ENCODE data around the gene RHOH. TPM values are rescaled to one million over a fixed set of nuclear protein-coding genes. Genes with fewer than 3 reads are reported as not detected.

RHOH gene
- total and polyA plus RNA-seq, 5 donors from 2014 or later, result 360 to 645 (median 432) TPM

GRCh38 chr4:40209401-40209800 lies 12.6 kb downstream of the RHOH start:
- H3K27me3 Mint-ChIP-seq, result peaks cover 4% of the 10 kb centered on the region
- Histone ChIP-seq H3K27ac (ENCODE audit: insufficient read depth, low read length, poor library complexity, severe bottlenecking) (peak overlapping the region; percentile 100), H3K9me3 (ENCODE audit: control insufficient read depth in 2 of 2, low read length in 2 of 2) (no peaks in the 10 kb centered on the region), H3K4me1 (ENCODE audit: control insufficient read depth, insufficient read depth, low read length, poor library complexity, severe bottlenecking) (peaks cover 92% of the 10 kb centered on the region), H3K4me3 (ENCODE audit: low read depth, low read length) (peak overlapping the region; percentile 97), H3K36me3 (ENCODE audit: control insufficient read depth, insufficient read depth, low read length) (peaks cover 36% of the 10 kb centered on the region), H3K27me3 (ENCODE audit: control insufficient read depth, insufficient read depth, low read length) (no peaks in the 10 kb centered on the region)
- peak overlapping the region; percentile 82 to 89 (median 84) for H3K4me3 Mint-ChIP-seq
- H3K27ac Mint-ChIP-seq, result peak overlapping the region; percentile 96 to 99 (median 97)
- H3K36me3 Mint-ChIP-seq, result peaks cover 66% of the 10 kb centered on the region
- ATAC-seq (ENCODE audit: low read depth in 2 of 2), result no peak
- H3K9me3 Mint-ChIP-seq, result no peaks in the 10 kb centered on the region
- H3K4me1 Mint-ChIP-seq, result peaks cover 51 to 89% (median 69%) of the 10 kb centered on the region in 4 donors
- DNase-seq, result no peak

- H3K4me1 ChIP-seq (ENCODE audit: control insufficient read depth, insufficient read depth, low read length, poor library complexity, severe bottlenecking), result peaks cover 92% of the 10 kb centered on the region
- no peaks in the 10 kb centered on the region for H3K9me3 ChIP-seq (ENCODE audit: control insufficient read depth in 2 of 2, low read length in 2 of 2)
- no peak for DNase-seq
- H3K4me3 ChIP-seq (ENCODE audit: low read depth, low read length), result peak overlapping the region; percentile 97
- peaks cover 43% of the 10 kb centered on the region for H3K36me3 ChIP-seq (ENCODE audit: control insufficient read depth, insufficient read depth, low read length)
- Mint-ChIP-seq H3K4me3 (peak overlapping the region; percentile 82 to 90 (median 88)), H3K4me1 (peaks cover 51 to 89% (median 67%) of the 10 kb centered on the region in 4 donors), H3K36me3 (peaks cover 67% of the 10 kb centered on the region), H3K27me3 (peaks cover 4% of the 10 kb centered on the region), H3K9me3 (no peaks in the 10 kb centered on the region), H3K27ac (peak overlapping the region; percentile 86 to 99 (median 97))
- H3K27me3 ChIP-seq (ENCODE audit: control insufficient read depth, insufficient read depth, low read length), result no peaks in the 10 kb centered on the region
- ATAC-seq (ENCODE audit: low read depth in 2 of 2), result no peak
- peak overlapping the region; percentile 100 for H3K27ac ChIP-seq (ENCODE audit: insufficient read depth, low read length, poor library complexity, severe bottlenecking)
These were observed 13.9 kb downstream of the RHOH start for GRCh38 chr4:40210776-40211175.

- H3K4me3 Mint-ChIP-seq, result peak overlapping the region; percentile 82 to 90 (median 86)
- H3K4me1 Mint-ChIP-seq, result peaks cover 45 to 89% (median 67%) of the 10 kb centered on the region in 4 donors
- H3K4me1 ChIP-seq (ENCODE audit: control insufficient read depth, insufficient read depth, low read length, poor library complexity, severe bottlenecking), result peaks cover 92% of the 10 kb centered on the region
- no peaks in the 10 kb centered on the region for H3K27me3 ChIP-seq (ENCODE audit: control insufficient read depth, insufficient read depth, low read length)
- no peaks in the 10 kb centered on the region for H3K9me3 ChIP-seq (ENCODE audit: control insufficient read depth in 2 of 2, low read length in 2 of 2)
- peaks cover 4% of the 10 kb centered on the region for H3K27me3 Mint-ChIP-seq
- no peak for DNase-seq
- peaks cover 62% of the 10 kb centered on the region for H3K36me3 Mint-ChIP-seq
- H3K27ac Mint-ChIP-seq, result peak overlapping the region; percentile 96 to 100 (median 99)
- H3K9me3 Mint-ChIP-seq, result no peaks in the 10 kb centered on the region
- no peak for ATAC-seq (ENCODE audit: low read depth in 2 of 2)
- H3K4me3 ChIP-seq (ENCODE audit: low read depth, low read length), result peak overlapping the region; percentile 97
- peak overlapping the region; percentile 100 for H3K27ac ChIP-seq (ENCODE audit: insufficient read depth, low read length, poor library complexity, severe bottlenecking)
- H3K36me3 ChIP-seq (ENCODE audit: control insufficient read depth, insufficient read depth, low read length), result peaks cover 48% of the 10 kb centered on the region
These were observed 14.7 kb downstream of the RHOH start for GRCh38 chr4:40211224-40212185.

GRCh38 chr4:40212674-40213527 lies 16.1 kb downstream of the RHOH start:
- Histone ChIP-seq H3K4me3 (ENCODE audit: low read depth, low read length) (peak overlapping the region; percentile 97), H3K27ac (ENCODE audit: insufficient read depth, low read length, poor library complexity, severe bottlenecking) (peak overlapping the region; percentile 100), H3K4me1 (ENCODE audit: control insufficient read depth, insufficient read depth, low read length, poor library complexity, severe bottlenecking) (peaks cover 97% of the 10 kb centered on the region), H3K36me3 (ENCODE audit: control insufficient read depth, insufficient read depth, low read length) (peaks cover 54% of the 10 kb centered on the region), H3K27me3 (ENCODE audit: control insufficient read depth, insufficient read depth, low read length) (no peaks in the 10 kb centered on the region), H3K9me3 (ENCODE audit: control insufficient read depth in 2 of 2, low read length in 2 of 2) (no peaks in the 10 kb centered on the region)
- peaks cover 4% of the 10 kb centered on the region for H3K27me3 Mint-ChIP-seq
- ATAC-seq (ENCODE audit: low read depth in 2 of 2) (no peak), DNase-seq (peak in 1 of 3 donors; percentile 53)
- H3K27ac Mint-ChIP-seq, result peak overlapping the region; percentile 96 to 100 (median 99)
- H3K9me3 Mint-ChIP-seq, result no peaks in the 10 kb centered on the region
- peak overlapping the region; percentile 79 to 87 (median 83) for H3K4me3 Mint-ChIP-seq
- peaks cover 54 to 94% (median 76%) of the 10 kb centered on the region in 4 donors for H3K4me1 Mint-ChIP-seq
- H3K36me3 Mint-ChIP-seq, result peaks cover 66% of the 10 kb centered on the region

- Mint-ChIP-seq H3K4me3 (peak overlapping the region; percentile 79 to 82 (median 80)), H3K9me3 (no peaks in the 10 kb centered on the region), H3K4me1 (peaks cover 52 to 98% (median 80%) of the 10 kb centered on the region in 4 donors), H3K27ac (peak overlapping the region; percentile 94 to 99 (median 96)), H3K27me3 (peaks cover 4% of the 10 kb centered on the region), H3K36me3 (peaks cover 71% of the 10 kb centered on the region)
- Histone ChIP-seq H3K27ac (ENCODE audit: insufficient read depth, low read length, poor library complexity, severe bottlenecking) (peak overlapping the region; percentile 100), H3K4me1 (ENCODE audit: control insufficient read depth, insufficient read depth, low read length, poor library complexity, severe bottlenecking) (peaks cover 99% of the 10 kb centered on the region), H3K4me3 (ENCODE audit: low read depth, low read length) (peak overlapping the region; percentile 97), H3K9me3 (ENCODE audit: control insufficient read depth in 2 of 2, low read length in 2 of 2) (no peaks in the 10 kb centered on the region), H3K27me3 (ENCODE audit: control insufficient read depth, insufficient read depth, low read length) (no peaks in the 10 kb centered on the region), H3K36me3 (ENCODE audit: control insufficient read depth, insufficient read depth, low read length) (peaks cover 63% of the 10 kb centered on the region)
- peak; percentile 89 to 91 for ATAC-seq (ENCODE audit: low read depth in 2 of 2)
- peak; percentile 71 to 86 (median 83) for DNase-seq
These were observed 17.2 kb downstream of the RHOH start for GRCh38 chr4:40214038-40214437.

- peaks cover 68% of the 10 kb centered on the region for H3K36me3 Mint-ChIP-seq
- Histone ChIP-seq H3K27ac (ENCODE audit: insufficient read depth, low read length, poor library complexity, severe bottlenecking) (peak overlapping the region; percentile 100), H3K4me1 (ENCODE audit: control insufficient read depth, insufficient read depth, low read length, poor library complexity, severe bottlenecking) (peaks cover 99% of the 10 kb centered on the region), H3K36me3 (ENCODE audit: control insufficient read depth, insufficient read depth, low read length) (peaks cover 61% of the 10 kb centered on the region), H3K4me3 (ENCODE audit: low read depth, low read length) (peak overlapping the region; percentile 97), H3K27me3 (ENCODE audit: control insufficient read depth, insufficient read depth, low read length) (no peaks in the 10 kb centered on the region), H3K9me3 (ENCODE audit: control insufficient read depth in 2 of 2, low read length in 2 of 2) (no peaks in the 10 kb centered on the region)
- no peaks in the 10 kb centered on the region for H3K9me3 Mint-ChIP-seq
- H3K27me3 Mint-ChIP-seq, result peaks cover 4% of the 10 kb centered on the region
- H3K27ac Mint-ChIP-seq, result peak overlapping the region; percentile 94 to 99 (median 96)
- H3K4me3 Mint-ChIP-seq, result peak overlapping the region; percentile 79 to 82 (median 80)
- DNase-seq, result no peak
- peaks cover 57 to 98% (median 81%) of the 10 kb centered on the region in 4 donors for H3K4me1 Mint-ChIP-seq
- no peak for ATAC-seq (ENCODE audit: low read depth in 2 of 2)
These were observed 18.0 kb downstream of the RHOH start for GRCh38 chr4:40214661-40215418.

Measured in CD4-positive, CD25-positive, alpha-beta regulatory T cell (primary cell).